OCI-LY1 (cell line): ENCODE results near the gene MYH14.

Experiments
- H2AFZ ChIP-seq: fragments of 200-600 bp; sonication (generic), shearing (Covaris generic); 2 replicates; pipeline ENCODE4 v1.6.0; 2014; ENCODE audit warnings: antibody characterized with exemption, mild to moderate bottlenecking, low read length
- H3F3A ChIP-seq: fragments of 200-600 bp; sonication (generic), shearing (Covaris generic); 2 replicates; pipeline ENCODE4 v1.6.0; 2014; ENCODE audit warnings: mild to moderate bottlenecking, antibody characterized with exemption, low read length, moderate library complexity; ENCODE audit not compliant: insufficient read depth
- H3K27ac ChIP-seq: fragments of 200-600 bp; sonication (generic); 2 replicates; pipeline ENCODE4 v1.5.1; 2014; ENCODE audit warnings: low read length, mixed run types, mild to moderate bottlenecking, low read depth; ENCODE audit not compliant: poor library complexity, severe bottlenecking
- H3K27me3 ChIP-seq: fragments of 200-600 bp; sonication (generic); 2 replicates; pipeline ENCODE4 v1.6.0; 2014; ENCODE audit warnings: antibody characterized with exemption, mild to moderate bottlenecking, low read length, moderate library complexity; ENCODE audit not compliant: insufficient read depth
- H3K36me3 ChIP-seq: fragments of 200-600 bp; sonication (generic); 2 replicates; pipeline ENCODE4 v1.6.1; 2014; ENCODE audit warnings: mild to moderate bottlenecking, antibody characterized with exemption, low read length, moderate library complexity, mixed read lengths; ENCODE audit not compliant: insufficient read depth
- H3K4me1 ChIP-seq: fragments of 200-600 bp; sonication (generic); 2 replicates; pipeline ENCODE4 v1.5.1; 2014; ENCODE audit warnings: mild to moderate bottlenecking, low read length, moderate library complexity; ENCODE audit not compliant: insufficient read depth, severe bottlenecking
- H3K4me2 ChIP-seq: fragments of 200-600 bp; sonication (generic), shearing (Covaris generic); 2 replicates; pipeline ENCODE4 v1.6.1; 2014; ENCODE audit warnings: low read length
- H3K4me3 ChIP-seq: fragments of 200-600 bp; sonication (generic); 2 replicates; pipeline ENCODE4 v1.5.1; 2014; ENCODE audit warnings: low read length, low read depth, mild to moderate bottlenecking, mixed read lengths; ENCODE audit not compliant: poor library complexity, severe bottlenecking
- H3K79me2 ChIP-seq: fragments of 200-600 bp; shearing (Covaris generic); 2 replicates; pipeline ENCODE4 v1.6.1; 2016; ENCODE audit warnings: mixed run types, low read length, mixed read lengths; ENCODE audit not compliant: insufficient read depth
- H3K9ac ChIP-seq: fragments of 200-600 bp; sonication (generic), shearing (Covaris generic); 2 replicates; pipeline ENCODE4 v1.6.1; 2014; ENCODE audit warnings: mild to moderate bottlenecking, low read length, mixed read lengths
- H3K9me2 ChIP-seq: fragments of 200-600 bp; sonication (generic), shearing (Covaris generic); 2 replicates; pipeline ENCODE4 v1.6.1; 2014; ENCODE audit warnings: low read depth, mild to moderate bottlenecking, low read length, mixed read lengths
- H3K9me3 ChIP-seq: fragments of 200-600 bp; shearing (Covaris generic); 2 replicates; pipeline ENCODE4 v1.6.1; 2014; ENCODE audit warnings: low read length, mixed read lengths
- H4K20me1 ChIP-seq: fragments of 200-600 bp; sonication (generic), shearing (Covaris generic); 2 replicates; pipeline ENCODE4 v1.6.0; 2016; ENCODE audit warnings: mild to moderate bottlenecking, low read length; ENCODE audit not compliant: insufficient read depth
- EZH2 ChIP-seq: fragments of 200-600 bp; sonication (generic), shearing (Covaris generic); IDR thresholded peaks from 2 replicates; pipeline ENCODE4 v1.8.0; 2017; ENCODE audit warnings: borderline replicate concordance, mixed run types, mild to moderate bottlenecking, antibody characterized with exemption, low read length, moderate library complexity, mixed read lengths
- TF ChIP-seq, protein P1 (sequence below): fragments of 200-600 bp; sonication (generic), shearing (Covaris generic); IDR thresholded peaks from 2 replicates; pipeline ENCODE4 v1.5.1; 2017; ENCODE audit warnings: mild to moderate bottlenecking, antibody characterized with exemption, low read length, moderate library complexity, mixed read lengths

Gene MYH14

GRCh38 chr19:50357178-50358100, 154.0 kb downstream of the MYH14 start:
- H3K27ac ChIP-seq = peak overlapping the region; percentile 77

GRCh38 chr19:50358483-50359327, 155.3 kb downstream of the MYH14 start:
- peak overlapping the region; percentile 75 for H3K9ac ChIP-seq
- no peaks in the 10 kb centered on the region for H3K36me3 ChIP-seq
- H3K79me2 ChIP-seq = no peaks in the 10 kb centered on the region
- H3K9me3 ChIP-seq = no peaks in the 10 kb centered on the region
- H3F3A ChIP-seq = no peaks in the 10 kb centered on the region
- no peaks in the 10 kb centered on the region for H4K20me1 ChIP-seq
- H3K4me1 ChIP-seq = peaks cover 21% of the 10 kb centered on the region
- H3K9me2 ChIP-seq = no peaks in the 10 kb centered on the region
- TF ChIP-seq, protein P1, sequence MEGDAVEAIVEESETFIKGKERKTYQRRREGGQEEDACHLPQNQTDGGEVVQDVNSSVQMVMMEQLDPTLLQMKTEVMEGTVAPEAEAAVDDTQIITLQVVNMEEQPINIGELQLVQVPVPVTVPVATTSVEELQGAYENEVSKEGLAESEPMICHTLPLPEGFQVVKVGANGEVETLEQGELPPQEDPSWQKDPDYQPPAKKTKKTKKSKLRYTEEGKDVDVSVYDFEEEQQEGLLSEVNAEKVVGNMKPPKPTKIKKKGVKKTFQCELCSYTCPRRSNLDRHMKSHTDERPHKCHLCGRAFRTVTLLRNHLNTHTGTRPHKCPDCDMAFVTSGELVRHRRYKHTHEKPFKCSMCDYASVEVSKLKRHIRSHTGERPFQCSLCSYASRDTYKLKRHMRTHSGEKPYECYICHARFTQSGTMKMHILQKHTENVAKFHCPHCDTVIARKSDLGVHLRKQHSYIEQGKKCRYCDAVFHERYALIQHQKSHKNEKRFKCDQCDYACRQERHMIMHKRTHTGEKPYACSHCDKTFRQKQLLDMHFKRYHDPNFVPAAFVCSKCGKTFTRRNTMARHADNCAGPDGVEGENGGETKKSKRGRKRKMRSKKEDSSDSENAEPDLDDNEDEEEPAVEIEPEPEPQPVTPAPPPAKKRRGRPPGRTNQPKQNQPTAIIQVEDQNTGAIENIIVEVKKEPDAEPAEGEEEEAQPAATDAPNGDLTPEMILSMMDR = no peak
- TF ChIP-seq EZH2 = no peak
- peak overlapping the region; percentile 77 for H3K27ac ChIP-seq
- H3K4me3 ChIP-seq = peak overlapping the region; percentile 64
- H3K4me2 ChIP-seq = peak overlapping the region; percentile 88
- no peaks in the 10 kb centered on the region for H3K27me3 ChIP-seq
- no peak overlapping the region for H2AFZ ChIP-seq

More at GRCh38 chr19:50357178-50358100, 154.0 kb downstream of the MYH14 start:
- H3K9me3 ChIP-seq = no peaks in the 10 kb centered on the region
- H4K20me1 ChIP-seq = no peaks in the 10 kb centered on the region
- H3K4me3 ChIP-seq = peak overlapping the region; percentile 64
- H3K79me2 ChIP-seq = no peaks in the 10 kb centered on the region
- H3K9me2 ChIP-seq = no peaks in the 10 kb centered on the region
- H3K4me1 ChIP-seq = peaks cover 21% of the 10 kb centered on the region
- H2AFZ ChIP-seq = peak overlapping the region; percentile 25; the same call in 1 of the 2 replicates
- peak overlapping the region; percentile 88 for H3K4me2 ChIP-seq
- no peak for TF ChIP-seq EZH2
- TF ChIP-seq, protein P1 = peak; percentile 92
- peak overlapping the region; percentile 75 for H3K9ac ChIP-seq
- no peaks in the 10 kb centered on the region for H3F3A ChIP-seq
- H3K27me3 ChIP-seq = no peaks in the 10 kb centered on the region
- no peaks in the 10 kb centered on the region for H3K36me3 ChIP-seq

DNA sequence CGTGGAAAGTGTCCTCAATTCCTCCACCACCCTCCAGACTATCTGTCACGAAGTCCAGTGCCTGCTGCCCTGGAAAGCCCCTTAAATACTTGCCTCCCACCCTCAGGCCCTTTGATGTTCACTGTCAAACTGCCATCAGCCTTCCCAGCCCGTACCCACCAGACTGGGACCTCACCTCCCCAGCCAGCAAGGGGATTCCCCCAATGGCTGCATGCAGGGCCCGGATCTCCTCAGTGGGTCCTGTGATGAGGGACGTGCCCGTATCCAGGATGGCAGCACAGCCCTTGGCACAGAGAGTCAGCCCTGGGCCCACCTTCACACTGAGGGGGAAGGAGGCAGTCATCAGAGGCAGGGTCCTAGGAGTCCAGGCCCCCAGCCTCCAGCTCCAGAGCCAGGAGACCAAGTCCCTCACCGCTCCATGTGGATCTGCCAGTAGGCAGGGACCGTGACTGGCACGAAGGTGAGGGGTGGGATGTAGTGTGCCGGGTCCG, 156.0 kb downstream of the MYH14 start:
- Histone ChIP-seq H3K4me3 (peak overlapping the region; percentile 64), H2AFZ (no peak overlapping the region), H3K9ac (peak overlapping the region; percentile 75; the same call in 1 of the 2 replicates), H3K79me2 (no peaks in the 10 kb centered on the region), H3K4me1 (peaks cover 21% of the 10 kb centered on the region), H3K9me2 (no peaks in the 10 kb centered on the region), H3K27ac (no peak overlapping the region), H3K9me3 (no peaks in the 10 kb centered on the region), H3K36me3 (no peaks in the 10 kb centered on the region), H4K20me1 (no peaks in the 10 kb centered on the region), H3F3A (no peaks in the 10 kb centered on the region), H3K27me3 (no peaks in the 10 kb centered on the region), H3K4me2 (peak overlapping the region; percentile 88)
- TF ChIP-seq, protein P1 = no peak
- TF ChIP-seq EZH2 = no peak
